Measurements from ENCODE around the gene FAM241B.

Gene FAM241B

GRCh38 chr10:69632516-69633199 lies 2.6 kb downstream of the FAM241B start:
- no peak for TF ChIP-seq CTCF (IDR thresholded peaks at IDR 0.05; ENCODE audit: low read depth, low read length, missing control alignments)
- in situ Hi-C loops (cut with HindIII; ENCODE audit: low sequenced_read_pairs) = no loop called here
- H3K4me3 ChIP-seq (ENCODE audit: low read depth, low read length) = no peak overlapping the region
- no peak for DNase-seq (ENCODE audit: low read depth)

- H3K4me3 ChIP-seq (ENCODE audit: low read depth, low read length) = no peak overlapping the region
- no peak for DNase-seq (ENCODE audit: low read depth)
- in situ Hi-C loops (cut with HindIII; ENCODE audit: low sequenced_read_pairs) = no loop called here
- no peak for TF ChIP-seq CTCF (IDR thresholded peaks at IDR 0.05; ENCODE audit: low read depth, low read length, missing control alignments)
These were observed 3.9 kb downstream of the FAM241B start for GRCh38 chr10:69633673-69634635.

GRCh38 chr10:69634759-69635425 lies 4.8 kb downstream of the FAM241B start:
- DNase-seq (ENCODE audit: low read depth) = no peak
- TF ChIP-seq CTCF (IDR thresholded peaks at IDR 0.05; ENCODE audit: low read depth, low read length, missing control alignments) = no peak
- H3K4me3 ChIP-seq (ENCODE audit: low read depth, low read length) = no peak overlapping the region
- in situ Hi-C loops (cut with HindIII; ENCODE audit: low sequenced_read_pairs) = loop anchor here (5.0 kb wide), 1 partner anchor 228 kb away; no protein-coding TSS in a partner anchor

- in situ Hi-C loops (cut with HindIII; ENCODE audit: low sequenced_read_pairs) = loop anchor here (5.0 kb wide), 1 partner anchor 228 kb away; no protein-coding TSS in a partner anchor
- TF ChIP-seq CTCF (IDR thresholded peaks at IDR 0.05; ENCODE audit: low read depth, low read length, missing control alignments) = no peak
- no peak overlapping the region for H3K4me3 ChIP-seq (ENCODE audit: low read depth, low read length)
- DNase-seq (ENCODE audit: low read depth) = no peak
These were observed 5.6 kb downstream of the FAM241B start for GRCh38 chr10:69635428-69636272.

GRCh38 chr10:69636273-69636575 lies 6.2 kb downstream of the FAM241B start:
- in situ Hi-C loops (cut with HindIII; ENCODE audit: low sequenced_read_pairs) = loop anchor here (5.0 kb wide), 1 partner anchor 229 kb away; no protein-coding TSS in a partner anchor
- no peak overlapping the region for H3K4me3 ChIP-seq (ENCODE audit: low read depth, low read length)
- no peak for TF ChIP-seq CTCF (IDR thresholded peaks at IDR 0.05; ENCODE audit: low read depth, low read length, missing control alignments)
- no peak for DNase-seq (ENCODE audit: low read depth)

Data from astrocyte of the cerebellum (primary cell).